Measurements from ENCODE around the gene KCND3.

Gene KCND3

DNA sequence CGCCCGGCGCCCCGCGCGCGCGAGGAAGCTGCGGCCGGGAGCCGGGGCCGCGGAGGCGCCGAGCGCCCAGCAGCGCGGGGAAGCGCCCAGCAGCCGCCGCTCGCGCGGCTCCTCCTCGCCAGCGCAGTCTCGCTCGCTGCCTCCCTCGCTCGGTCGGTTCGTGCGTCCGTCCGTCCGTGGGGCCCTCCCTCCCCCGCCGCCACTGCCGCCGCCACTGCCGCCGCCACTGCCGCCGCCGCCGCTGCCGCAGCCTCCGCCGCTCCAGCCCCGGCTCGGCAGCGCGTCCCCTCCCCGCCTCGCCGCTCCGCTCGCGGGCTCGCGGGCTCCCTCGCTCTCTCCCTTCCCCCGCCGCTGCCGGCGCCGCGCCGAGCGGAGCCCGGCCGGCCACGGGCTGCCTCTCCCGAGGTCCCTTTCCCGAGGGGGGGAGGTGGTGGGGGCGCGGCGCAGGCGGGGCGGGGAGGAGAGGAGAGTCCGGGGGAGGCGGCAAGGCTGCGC is at the start of gene KCND3:
Gene KCND3 (minus strand): TSS at position 138 of the 495 bp plus-strand sequence.
- no peak for DNase-seq

DNA sequence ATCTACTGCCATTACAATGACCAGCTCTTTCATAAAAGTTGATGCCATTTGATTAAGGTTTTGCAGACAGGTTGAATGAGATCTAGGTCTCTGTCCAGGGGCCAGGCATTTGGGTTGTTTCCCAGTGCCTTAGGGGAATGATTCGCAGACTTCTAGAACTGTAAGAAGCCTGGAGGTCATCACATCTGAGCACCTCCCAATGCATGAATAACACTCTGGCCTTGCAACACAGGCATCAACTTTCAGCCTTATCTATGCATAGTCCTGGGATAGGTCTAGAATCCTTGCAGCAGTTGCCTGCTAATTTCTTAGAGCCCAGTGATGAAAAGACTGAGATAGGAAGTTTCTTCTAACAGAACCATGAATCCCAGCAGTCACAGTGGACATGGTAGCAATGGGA is 44.8 kb upstream of the KCND3 start:
- DNase-seq: no peak

DNA sequence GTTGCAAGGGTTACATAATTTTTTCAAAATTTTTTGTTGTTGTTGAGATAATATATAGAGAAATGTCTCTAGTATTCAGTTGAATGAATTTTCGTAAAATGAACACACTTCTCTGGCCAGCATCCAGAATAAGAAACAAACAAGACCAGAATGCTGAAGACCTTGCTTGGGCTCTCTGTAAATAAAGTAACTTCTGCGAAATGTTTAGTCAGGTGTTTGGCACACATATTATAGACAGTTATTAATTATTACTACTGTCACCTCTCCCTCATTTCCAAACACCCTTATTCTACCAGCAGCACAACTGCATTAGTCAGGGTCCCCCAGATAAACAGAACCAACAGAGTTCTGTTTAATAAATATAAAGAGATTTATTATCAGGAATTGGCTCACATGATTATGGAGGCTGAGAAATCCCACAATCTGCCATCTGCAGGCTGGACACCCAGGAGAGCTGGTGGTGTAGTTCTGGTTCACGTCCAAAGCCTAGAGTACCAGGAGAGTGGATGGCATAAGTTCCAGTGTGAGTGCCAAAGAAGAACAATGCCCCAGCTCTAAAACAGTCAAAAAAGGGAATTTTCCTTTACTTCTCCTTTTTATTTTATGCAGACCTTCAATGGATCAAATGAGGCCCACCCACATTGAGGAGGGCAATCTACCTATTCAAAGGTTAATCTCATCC is 44.1 kb upstream of the KCND3 start:
- DNase-seq: no peak

- no peak for DNase-seq
Observed at GRCh38 chr1:112030157-112030556, 40.7 kb upstream of the KCND3 start.

GRCh38 chr1:112027696-112028095 is 38.2 kb upstream of the KCND3 start:
- no peak for DNase-seq

DNA sequence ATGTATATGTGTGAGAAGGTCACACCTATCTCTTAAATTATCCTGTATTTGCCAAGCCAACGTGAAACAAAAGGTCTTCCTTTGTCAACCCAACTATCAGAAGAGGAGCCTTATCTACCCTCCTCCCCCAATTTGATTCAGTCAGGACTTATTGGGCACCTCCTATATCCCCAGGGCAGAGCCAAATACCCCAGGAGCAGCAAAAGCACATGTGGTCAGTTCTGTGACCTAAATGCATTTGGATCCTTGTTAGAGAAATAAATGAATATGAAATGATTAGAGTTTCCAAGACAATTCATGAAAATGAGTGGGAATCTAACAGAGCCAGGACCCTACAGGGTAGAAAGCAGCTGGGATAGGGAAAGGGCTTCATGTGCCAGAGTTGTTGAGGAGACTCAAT is 37.0 kb upstream of the KCND3 start:
- no peak for DNase-seq

- no peak for DNase-seq
Observed at GRCh38 chr1:112026016-112026415, 36.5 kb upstream of the KCND3 start.

- DNase-seq: no peak
Observed at GRCh38 chr1:112021263-112021662, 31.8 kb upstream of the KCND3 start.

DNA sequence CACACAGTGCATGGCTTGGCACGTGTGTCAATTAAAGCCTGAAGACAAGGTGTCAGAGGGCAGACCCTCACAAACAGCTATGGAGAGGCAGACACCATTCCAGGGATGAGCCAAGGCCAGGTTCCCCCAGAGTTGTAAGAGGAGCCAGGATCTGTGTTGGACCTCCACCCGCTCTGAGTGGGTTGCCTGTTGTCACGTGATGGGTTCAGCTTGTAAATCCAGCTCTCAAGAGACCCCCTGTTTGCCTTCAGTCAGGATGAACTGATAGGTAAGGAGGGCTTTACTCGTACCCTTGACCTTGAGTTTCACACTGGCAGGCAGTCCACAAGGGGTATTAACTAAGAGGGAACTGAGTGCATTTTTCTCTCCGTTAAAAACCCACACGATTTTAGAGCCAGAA is 27.7 kb upstream of the KCND3 start:
- DNase-seq: no peak

DNA sequence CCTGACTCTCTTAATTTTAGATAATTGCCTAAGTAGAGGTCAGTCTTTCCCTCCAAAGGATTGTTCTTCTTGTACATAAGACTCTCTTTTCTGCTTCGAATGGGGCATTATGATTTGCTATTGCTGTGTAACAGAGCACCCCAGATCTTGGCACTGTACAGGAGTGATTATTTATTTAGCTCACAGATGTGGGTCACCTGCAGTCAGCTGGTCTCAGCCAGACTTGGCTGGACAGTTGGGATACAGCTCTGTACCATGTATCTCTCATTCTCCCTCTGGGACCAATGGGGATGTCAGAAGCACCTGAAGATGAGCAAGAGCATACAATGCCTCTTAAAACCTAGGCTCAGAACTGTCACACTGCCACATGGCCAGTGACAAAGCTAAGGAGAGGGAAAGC is 23.4 kb upstream of the KCND3 start:
- no peak for DNase-seq

DNA sequence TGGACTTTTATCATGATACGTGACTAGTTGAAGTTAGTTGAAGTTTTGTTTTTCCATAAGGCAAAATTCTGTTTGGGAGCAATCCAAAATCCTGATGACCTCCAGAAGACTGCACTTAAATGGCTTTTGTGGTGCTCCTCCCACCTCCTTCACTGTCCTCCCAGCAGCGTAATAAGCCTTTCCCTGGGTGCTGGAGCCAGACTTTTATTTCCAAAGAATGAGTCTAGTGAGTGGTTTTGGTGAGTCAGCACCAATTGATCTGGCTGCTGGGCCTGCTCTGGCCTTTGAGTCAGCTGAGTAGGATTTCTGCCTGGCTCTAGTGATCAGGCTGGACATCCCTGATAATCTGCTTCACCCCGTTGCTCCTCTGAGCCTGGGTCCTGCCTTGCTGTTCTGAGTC is 21.7 kb upstream of the KCND3 start:
- no peak for DNase-seq

DNA sequence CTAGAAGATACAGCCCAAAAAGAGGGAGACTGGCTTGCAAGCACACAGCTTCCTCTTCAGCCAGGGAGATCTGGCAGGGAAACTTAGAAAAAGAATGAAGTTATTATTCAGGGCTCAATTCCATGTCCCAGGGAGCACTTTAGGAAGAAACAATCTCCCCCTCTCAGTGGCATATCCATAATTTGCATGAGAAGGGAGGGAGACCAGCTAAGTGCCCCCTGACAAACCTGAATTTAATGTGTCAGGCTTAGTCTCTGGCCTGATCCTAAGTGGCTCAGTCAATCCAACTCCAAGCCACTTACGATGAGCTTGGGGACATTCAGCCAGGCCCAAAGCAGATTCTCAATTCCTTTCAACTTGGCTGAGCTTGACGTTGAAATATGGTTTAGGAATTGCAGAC is 17.7 kb upstream of the KCND3 start:
- no peak for DNase-seq

- DNase-seq: no peak
Observed at GRCh38 chr1:112006416-112007025, 17.1 kb upstream of the KCND3 start.

DNA sequence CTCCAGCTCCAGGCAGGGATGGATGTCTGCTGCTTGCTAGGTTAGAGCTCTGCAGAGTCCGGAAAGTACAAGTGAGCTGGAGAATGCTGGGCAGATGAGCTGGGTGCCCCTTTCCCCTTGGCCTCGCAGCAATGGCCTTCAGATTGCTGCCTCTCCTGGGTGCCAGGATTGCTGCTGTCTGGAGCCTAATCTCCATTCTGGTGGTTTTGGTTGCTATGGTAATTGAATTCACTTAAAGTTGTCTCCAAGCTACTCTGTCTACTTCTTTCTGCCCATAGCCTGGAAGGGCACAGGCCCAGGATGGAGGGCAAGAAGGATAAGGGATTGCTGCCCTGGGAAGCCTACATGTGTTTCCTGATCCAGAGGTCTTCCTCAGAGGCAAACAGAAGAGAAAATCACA is 14.6 kb upstream of the KCND3 start:
- DNase-seq: no peak

DNA sequence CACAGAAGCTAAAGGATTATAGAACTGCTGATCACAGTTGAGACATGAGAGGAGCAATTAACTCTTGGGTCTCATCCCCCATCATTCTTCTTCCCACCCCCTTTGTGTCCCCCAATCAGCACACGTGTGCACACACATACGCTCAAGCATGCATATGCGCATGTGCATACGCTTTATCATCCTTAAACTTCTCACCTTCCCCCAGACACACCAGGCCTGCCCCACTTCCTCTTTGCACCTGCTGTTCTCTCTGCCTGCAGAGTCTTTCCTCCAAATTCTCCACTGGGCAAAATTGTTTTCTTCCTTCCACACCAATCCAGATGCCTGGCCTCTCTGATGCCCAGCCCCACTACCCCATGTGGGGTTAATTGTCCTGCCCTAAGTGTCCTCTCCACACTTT is 13.0 kb upstream of the KCND3 start:
- no peak for DNase-seq

DNA sequence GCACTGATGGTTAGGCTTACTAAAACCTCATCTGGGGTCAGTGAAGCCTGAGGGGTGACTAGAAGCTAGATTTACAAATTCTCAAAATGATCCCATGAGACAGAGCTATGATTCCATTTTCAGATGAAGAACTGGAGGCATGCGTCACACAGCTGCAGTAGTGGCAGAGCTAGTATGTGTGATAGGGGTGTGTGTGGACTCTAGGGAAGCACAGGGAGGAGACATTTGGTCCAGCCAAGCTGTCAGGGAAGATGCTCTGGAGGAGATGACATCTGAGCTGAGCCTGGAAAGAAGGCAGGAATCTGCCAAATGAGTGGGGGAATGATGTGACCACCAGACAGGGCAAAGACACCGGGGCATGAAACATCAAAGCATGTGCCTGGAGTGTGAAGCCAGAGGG is 12.0 kb upstream of the KCND3 start:
- DNase-seq: no peak

DNA sequence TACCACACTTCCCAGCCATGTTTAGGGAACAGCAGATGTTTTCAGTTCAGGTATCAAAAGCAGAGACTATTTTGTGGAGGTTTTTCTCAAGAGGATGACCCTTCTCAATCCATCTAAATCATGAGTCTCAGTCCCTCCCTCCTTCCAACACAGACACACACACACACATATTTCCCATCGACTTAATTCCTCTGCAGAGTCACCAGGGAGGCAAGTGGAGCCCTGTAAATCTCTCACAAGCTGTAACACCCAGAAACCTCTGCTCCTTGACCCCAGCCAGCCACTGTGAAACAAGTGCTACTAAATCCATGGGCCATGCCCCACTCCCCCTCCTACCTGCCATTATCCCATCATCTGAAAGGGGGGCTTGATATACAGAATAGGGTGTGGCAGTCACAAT is 10.6 kb upstream of the KCND3 start:
- DNase-seq: no peak

DNA sequence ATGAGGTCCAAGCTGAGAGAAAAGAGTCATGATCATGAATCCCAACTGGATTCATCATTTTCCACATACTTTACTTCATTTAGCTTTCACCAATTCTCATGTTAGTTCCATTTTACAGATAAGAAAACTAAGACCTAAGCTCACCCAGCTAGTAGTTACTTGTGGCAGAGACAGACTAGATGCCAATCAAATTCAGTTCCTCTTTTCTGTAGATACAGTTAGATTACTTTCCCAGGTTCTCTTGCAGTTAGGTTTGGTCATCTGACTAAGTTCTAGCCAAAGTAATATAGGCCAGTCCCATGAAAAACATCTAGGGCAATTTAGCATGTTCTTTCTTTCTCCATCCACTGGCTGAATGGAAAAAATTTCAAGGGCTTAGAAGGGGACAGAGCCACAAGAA is 8.9 kb upstream of the KCND3 start:
- DNase-seq: no peak

DNA sequence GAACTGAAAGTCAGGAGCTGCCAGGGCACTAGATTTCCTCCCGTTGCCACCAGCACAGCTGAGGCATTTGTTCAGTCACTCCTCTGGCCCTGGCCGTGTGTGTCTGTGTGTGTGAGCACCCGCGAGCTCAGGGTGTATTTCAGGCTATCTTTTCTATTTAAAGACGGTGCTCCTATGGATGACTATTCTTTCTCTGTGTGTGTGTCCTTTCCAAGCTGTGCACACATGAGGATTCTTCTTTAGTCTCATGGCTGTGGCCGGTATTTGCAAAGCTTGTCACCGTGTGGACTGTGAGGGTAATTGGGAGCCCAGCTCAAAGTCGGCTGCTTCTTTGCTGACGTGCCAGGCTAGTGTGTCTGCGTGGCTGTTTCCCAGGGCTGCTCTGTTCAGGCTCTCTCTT is 3.0 kb upstream of the KCND3 start:
- no peak for DNase-seq

DNA sequence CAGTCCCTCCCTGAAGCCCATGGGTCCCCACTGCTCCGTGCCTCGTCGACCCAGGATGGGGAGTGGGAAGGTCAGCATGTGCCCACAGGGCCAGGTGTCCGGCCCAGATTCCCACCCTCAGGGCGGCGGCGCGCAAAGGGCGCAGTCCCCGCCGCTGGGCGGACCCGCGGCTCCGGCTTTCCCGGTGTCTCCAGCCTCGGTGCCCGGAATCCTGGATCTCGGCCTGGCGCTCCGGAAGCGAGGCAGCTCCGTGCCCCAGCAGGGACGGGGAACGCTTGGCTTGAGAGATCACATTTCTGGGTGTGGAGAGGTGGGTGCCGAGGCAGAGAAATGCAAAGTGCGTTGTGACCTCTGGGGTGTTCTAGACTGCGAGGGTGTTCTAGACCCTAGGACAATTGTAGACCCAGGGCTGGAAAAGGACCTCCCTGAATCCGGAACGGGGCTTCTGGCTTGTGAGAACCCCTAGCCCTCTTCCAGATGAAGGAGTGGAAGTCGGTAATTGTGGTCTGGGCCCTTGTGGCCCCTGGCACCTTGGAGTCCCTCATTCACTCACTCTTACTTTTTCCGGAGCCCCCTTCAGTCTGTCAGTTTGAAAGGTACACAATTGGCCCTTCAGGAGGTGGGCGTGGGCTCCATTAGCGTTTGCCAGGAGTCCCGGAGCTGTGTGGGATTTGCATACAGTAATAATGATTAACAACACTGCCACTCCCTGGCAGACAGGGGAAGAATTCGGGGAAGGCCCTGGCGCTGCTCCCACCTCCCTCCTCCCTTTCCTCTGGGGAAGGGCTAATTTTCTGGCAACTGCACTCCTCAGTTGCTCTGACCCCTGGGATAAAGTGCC is 1.6 kb upstream of the KCND3 start:
- no peak for DNase-seq

GRCh38 chr1:111990026-111990877 is 784 bp upstream of the KCND3 start:
- no peak for DNase-seq

DNA sequence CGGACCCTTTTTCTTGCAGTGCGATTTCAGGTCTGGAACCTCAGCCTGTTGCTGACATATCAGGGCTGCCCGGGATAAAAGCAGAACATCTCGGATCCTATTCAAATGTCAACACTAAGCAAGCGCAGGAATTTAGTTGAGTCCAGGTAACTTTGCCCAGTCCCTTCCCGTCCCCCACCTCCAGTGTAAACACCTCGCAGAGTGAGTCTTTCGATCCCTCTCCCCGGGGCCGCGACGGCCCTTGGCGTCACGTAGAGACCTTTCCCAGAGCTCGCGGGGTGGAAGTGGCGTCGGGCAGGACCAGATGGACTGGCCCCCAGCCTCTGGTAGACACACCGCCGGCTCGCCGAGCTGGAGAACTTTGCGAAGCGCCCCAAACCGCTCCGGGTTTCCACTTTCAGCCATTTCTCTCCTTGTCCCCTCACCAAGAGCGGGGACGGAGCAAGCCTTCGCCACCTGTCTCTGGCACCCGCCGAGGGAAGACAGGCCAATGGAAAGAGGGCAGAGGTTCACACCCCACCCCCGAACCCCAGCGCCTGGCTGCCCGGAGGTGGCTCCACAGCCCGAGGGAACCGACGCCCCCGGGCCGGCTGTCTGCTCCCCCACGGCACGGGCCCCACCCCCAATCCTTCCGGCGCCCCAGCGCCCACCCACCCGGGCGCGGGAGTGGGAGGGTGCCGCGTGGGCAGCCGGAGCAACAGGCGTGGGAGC is 570 bp downstream of the KCND3 start:
- no peak for DNase-seq
